ENCODE data around the gene ZSWIM8. TPM values are rescaled to one million over a fixed set of nuclear protein-coding genes. Genes with fewer than 3 reads are reported as not detected.
A peak's percentile ranks its signal among the peaks of the same experiment; 100 is the strongest.

The ZSWIM8 gene
- total RNA-seq, 1 donor from 2014 or later, result 29.7 TPM

GRCh38 chr10:73772281-73773151 lies 12.9 kb upstream of the ZSWIM8 start:
- Histone ChIP-seq H3K36me3 (ENCODE audit: control insufficient read depth in 3 of 3, insufficient read depth in 3 of 3, low read length in 3 of 3) (peaks cover 40 to 44% (median 40%) of the 10 kb centered on the region in 3 donors), H3K27ac (ENCODE audit: low read depth, low read length) (peak overlapping the region; percentile 97), H3K4me3 (ENCODE audit: low read length in 3 of 3) (peak overlapping the region; percentile 88 to 91 (median 91)), H3K27me3 (ENCODE audit: control insufficient read depth in 3 of 3, insufficient read depth in 3 of 3, low read length in 3 of 3) (no peaks in the 10 kb centered on the region), H3K9ac (ENCODE audit: low read depth in 1 of 3, low read length in 3 of 3) (peak overlapping the region; percentile 86 to 94 (median 90)), H3K4me1 (ENCODE audit: control insufficient read depth in 3 of 3, insufficient read depth in 3 of 3, low read length in 3 of 3) (peaks cover 27 to 43% (median 31%) of the 10 kb centered on the region in 3 donors), H3K9me3 (ENCODE audit: control insufficient read depth in 3 of 3, low read length in 3 of 3) (no peaks in the 10 kb centered on the region)

- H3K4me3 ChIP-seq (ENCODE audit: low read length in 3 of 3), result peak overlapping the region; percentile 88 to 91 (median 91)
- peak overlapping the region; percentile 97 for H3K27ac ChIP-seq (ENCODE audit: low read depth, low read length)
- H3K36me3 ChIP-seq (ENCODE audit: control insufficient read depth in 3 of 3, insufficient read depth in 3 of 3, low read length in 3 of 3), result peaks cover 34 to 40% (median 39%) of the 10 kb centered on the region in 3 donors
- no peaks in the 10 kb centered on the region for H3K27me3 ChIP-seq (ENCODE audit: control insufficient read depth in 3 of 3, insufficient read depth in 3 of 3, low read length in 3 of 3)
- H3K4me1 ChIP-seq (ENCODE audit: control insufficient read depth in 3 of 3, insufficient read depth in 3 of 3, low read length in 3 of 3), result peaks cover 27 to 43% (median 31%) of the 10 kb centered on the region in 3 donors
- no peaks in the 10 kb centered on the region for H3K9me3 ChIP-seq (ENCODE audit: control insufficient read depth in 3 of 3, low read length in 3 of 3)
- peak overlapping the region; percentile 86 to 94 (median 90) for H3K9ac ChIP-seq (ENCODE audit: low read depth in 1 of 3, low read length in 3 of 3)
These were observed 12.1 kb upstream of the ZSWIM8 start for GRCh38 chr10:73773152-73773879.

- Histone ChIP-seq H3K4me1 (ENCODE audit: control insufficient read depth in 3 of 3, insufficient read depth in 3 of 3, low read length in 3 of 3) (peaks cover 27 to 43% (median 31%) of the 10 kb centered on the region in 3 donors), H3K27ac (ENCODE audit: low read depth, low read length) (no peak overlapping the region), H3K27me3 (ENCODE audit: control insufficient read depth in 3 of 3, insufficient read depth in 3 of 3, low read length in 3 of 3) (no peaks in the 10 kb centered on the region), H3K9me3 (ENCODE audit: control insufficient read depth in 3 of 3, low read length in 3 of 3) (no peaks in the 10 kb centered on the region), H3K4me3 (ENCODE audit: low read length in 3 of 3) (peak overlapping the region in 2 of 3 donors; percentile 4 to 17), H3K36me3 (ENCODE audit: control insufficient read depth in 3 of 3, insufficient read depth in 3 of 3, low read length in 3 of 3) (peaks cover 24 to 29% (median 29%) of the 10 kb centered on the region in 3 donors), H3K9ac (ENCODE audit: low read depth in 1 of 3, low read length in 3 of 3) (peak overlapping the region in 1 of 3 donors; percentile 55)
These were observed 10.8 kb upstream of the ZSWIM8 start for GRCh38 chr10:73774637-73775036.

- H3K4me3 ChIP-seq (ENCODE audit: low read length in 3 of 3), result no peak overlapping the region
- no peaks in the 10 kb centered on the region for H3K9me3 ChIP-seq (ENCODE audit: control insufficient read depth in 3 of 3, low read length in 3 of 3)
- no peak overlapping the region for H3K27ac ChIP-seq (ENCODE audit: low read depth, low read length)
- peaks cover 26 to 43% (median 40%) of the 10 kb centered on the region in 3 donors for H3K4me1 ChIP-seq (ENCODE audit: control insufficient read depth in 3 of 3, insufficient read depth in 3 of 3, low read length in 3 of 3)
- no peaks in the 10 kb centered on the region for H3K27me3 ChIP-seq (ENCODE audit: control insufficient read depth in 3 of 3, insufficient read depth in 3 of 3, low read length in 3 of 3)
- peaks cover 4 to 16% (median 14%) of the 10 kb centered on the region in 3 donors for H3K36me3 ChIP-seq (ENCODE audit: control insufficient read depth in 3 of 3, insufficient read depth in 3 of 3, low read length in 3 of 3)
- no peak overlapping the region for H3K9ac ChIP-seq (ENCODE audit: low read depth in 1 of 3, low read length in 3 of 3)
These were observed 6.4 kb upstream of the ZSWIM8 start for GRCh38 chr10:73779018-73779417.

- H3K4me1 ChIP-seq (ENCODE audit: control insufficient read depth in 3 of 3, insufficient read depth in 3 of 3, low read length in 3 of 3), result peaks cover 24 to 43% (median 37%) of the 10 kb centered on the region in 3 donors
These were observed 5.7 kb upstream of the ZSWIM8 start for GRCh38 chr10:73779539-73780197.

GRCh38 chr10:73780301-73780700 lies 5.1 kb upstream of the ZSWIM8 start:
- peaks cover 4 to 15% (median 11%) of the 10 kb centered on the region in 3 donors for H3K36me3 ChIP-seq (ENCODE audit: control insufficient read depth in 3 of 3, insufficient read depth in 3 of 3, low read length in 3 of 3)
- no peaks in the 10 kb centered on the region for H3K9me3 ChIP-seq (ENCODE audit: control insufficient read depth in 3 of 3, low read length in 3 of 3)
- H3K4me1 ChIP-seq (ENCODE audit: control insufficient read depth in 3 of 3, insufficient read depth in 3 of 3, low read length in 3 of 3), result peaks cover 23 to 41% (median 34%) of the 10 kb centered on the region in 3 donors
- H3K27me3 ChIP-seq (ENCODE audit: control insufficient read depth in 3 of 3, insufficient read depth in 3 of 3, low read length in 3 of 3), result no peaks in the 10 kb centered on the region
- peak overlapping the region in 1 of 3 donors; percentile 30 for H3K4me3 ChIP-seq (ENCODE audit: low read length in 3 of 3)
- H3K27ac ChIP-seq (ENCODE audit: low read depth, low read length), result no peak overlapping the region
- H3K9ac ChIP-seq (ENCODE audit: low read depth in 1 of 3, low read length in 3 of 3), result peak overlapping the region in 2 of 3 donors; percentile 51 to 97

More at GRCh38 chr10:73779539-73780197, 5.7 kb upstream of the ZSWIM8 start:
- H3K27me3 ChIP-seq (ENCODE audit: control insufficient read depth in 3 of 3, insufficient read depth in 3 of 3, low read length in 3 of 3), result no peaks in the 10 kb centered on the region
- H3K36me3 ChIP-seq (ENCODE audit: control insufficient read depth in 3 of 3, insufficient read depth in 3 of 3, low read length in 3 of 3), result peaks cover 4 to 16% (median 14%) of the 10 kb centered on the region in 3 donors
- H3K4me3 ChIP-seq (ENCODE audit: low read length in 3 of 3), result no peak overlapping the region
- no peak overlapping the region for H3K9ac ChIP-seq (ENCODE audit: low read depth in 1 of 3, low read length in 3 of 3)
- no peak overlapping the region for H3K27ac ChIP-seq (ENCODE audit: low read depth, low read length)
- no peaks in the 10 kb centered on the region for H3K9me3 ChIP-seq (ENCODE audit: control insufficient read depth in 3 of 3, low read length in 3 of 3)

GRCh38 chr10:73780966-73781365 lies 4.4 kb upstream of the ZSWIM8 start:
- Histone ChIP-seq H3K27me3 (ENCODE audit: control insufficient read depth in 3 of 3, insufficient read depth in 3 of 3, low read length in 3 of 3) (no peaks in the 10 kb centered on the region), H3K9ac (ENCODE audit: low read depth in 1 of 3, low read length in 3 of 3) (peak overlapping the region; percentile 93 to 99 (median 97)), H3K27ac (ENCODE audit: low read depth, low read length) (peak overlapping the region; percentile 92), H3K4me1 (ENCODE audit: control insufficient read depth in 3 of 3, insufficient read depth in 3 of 3, low read length in 3 of 3) (peaks cover 23 to 41% (median 31%) of the 10 kb centered on the region in 3 donors), H3K9me3 (ENCODE audit: control insufficient read depth in 3 of 3, low read length in 3 of 3) (no peaks in the 10 kb centered on the region), H3K36me3 (ENCODE audit: control insufficient read depth in 3 of 3, insufficient read depth in 3 of 3, low read length in 3 of 3) (peaks cover 2 to 9% (median 8%) of the 10 kb centered on the region in 3 donors), H3K4me3 (ENCODE audit: low read length in 3 of 3) (peak overlapping the region; percentile 78 to 99 (median 96))

- H3K9me3 ChIP-seq (ENCODE audit: control insufficient read depth in 3 of 3, low read length in 3 of 3), result no peaks in the 10 kb centered on the region
- H3K4me3 ChIP-seq (ENCODE audit: low read length in 3 of 3), result peak overlapping the region; percentile 78 to 99 (median 96)
- H3K4me1 ChIP-seq (ENCODE audit: control insufficient read depth in 3 of 3, insufficient read depth in 3 of 3, low read length in 3 of 3), result peaks cover 26 to 45% (median 35%) of the 10 kb centered on the region in 3 donors
- H3K36me3 ChIP-seq (ENCODE audit: control insufficient read depth in 3 of 3, insufficient read depth in 3 of 3, low read length in 3 of 3), result peaks cover 2 to 9% (median 8%) of the 10 kb centered on the region in 3 donors
- peak overlapping the region; percentile 92 for H3K27ac ChIP-seq (ENCODE audit: low read depth, low read length)
- H3K9ac ChIP-seq (ENCODE audit: low read depth in 1 of 3, low read length in 3 of 3), result peak overlapping the region; percentile 93 to 99 (median 97)
- no peaks in the 10 kb centered on the region for H3K27me3 ChIP-seq (ENCODE audit: control insufficient read depth in 3 of 3, insufficient read depth in 3 of 3, low read length in 3 of 3)
These were observed 3.9 kb upstream of the ZSWIM8 start for GRCh38 chr10:73781548-73781878.

- H3K27ac ChIP-seq (ENCODE audit: low read depth, low read length), result peak within 1 kb of the TSS; percentile 92
- no peaks in the 10 kb centered on the region for H3K27me3 ChIP-seq (ENCODE audit: control insufficient read depth in 3 of 3, insufficient read depth in 3 of 3, low read length in 3 of 3)
- H3K4me1 ChIP-seq (ENCODE audit: control insufficient read depth in 3 of 3, insufficient read depth in 3 of 3, low read length in 3 of 3), result peaks cover 31 to 49% (median 39%) of the 10 kb centered on the region in 3 donors
- peaks cover 2 to 8% (median 7%) of the 10 kb centered on the region in 3 donors for H3K36me3 ChIP-seq (ENCODE audit: control insufficient read depth in 3 of 3, insufficient read depth in 3 of 3, low read length in 3 of 3)
- H3K9me3 ChIP-seq (ENCODE audit: control insufficient read depth in 3 of 3, low read length in 3 of 3), result no peaks in the 10 kb centered on the region
- H3K4me3 ChIP-seq (ENCODE audit: low read length in 3 of 3), result peak within 1 kb of the TSS; percentile 78 to 99 (median 96)
- peak within 1 kb of the TSS; percentile 93 to 99 (median 97) for H3K9ac ChIP-seq (ENCODE audit: low read depth in 1 of 3, low read length in 3 of 3)
These were observed 3.3 kb upstream of the ZSWIM8 start, which contains the start of gene CHCHD1 for GRCh38 chr10:73781879-73782748. Gene CHCHD1, plus strand, starts transcription at chr10:73782048. Its CDS starts 28 bp downstream, at chr10:73782076.

Data from skeletal muscle tissue (tissue), 4 donors.